H1 (cell line): ENCODE data around the gene SLK. TPM values are rescaled to one million over a fixed set of nuclear protein-coding genes. Genes with fewer than 3 reads are reported as not detected.

Experiments used
- CTCF ChIA-PET: fragments of 300-600 bp; sonication (Branson Sonifier 250); formaldehyde crosslinking; loops from one replicate; lab custom pipeline; 2021; ENCODE audit not compliant: partially characterized antibody; lab: Charles Lee
- POLR2A ChIA-PET: fragments of 300-600 bp; sonication (Branson Sonifier 250); formaldehyde crosslinking; loops from one replicate; lab custom pipeline; 2021; ENCODE audit warnings: inconsistent platforms; ENCODE audit not compliant: partially characterized antibody; lab: Charles Lee
- DNase-seq, 2 experiments: peaks; one replicate each; pipeline versions ENCODE4 v3.0.0 to v3.0.0-alpha.2; 2010 to 2022; ENCODE audit warnings: low spot score in 2 of 2, low read depth in 1 of 2, mixed read lengths in 1 of 2
- FAIRE-seq: peaks from 2 replicates; lab custom pipeline; 2011; peaks lifted over from hg19 to GRCh38; lab: Jason Lieb, UNC
- H2AFZ ChIP-seq: 2 replicates; pipeline ENCODE4 v1.8.1; 2012; ENCODE audit warnings: low read length, inconsistent platforms
- H2AK5ac ChIP-seq: 2 replicates; pipeline ENCODE4 v1.6.1; 2013; ENCODE audit warnings: low read depth, low read length
- H2BK120ac ChIP-seq: replicated peaks from 2 replicates; pipeline ENCODE3; 2013; ENCODE audit warnings: low read depth, low read length, inconsistent platforms
- H2BK12ac ChIP-seq: 2 replicates; pipeline ENCODE4 v1.6.1; 2013; ENCODE audit warnings: low read depth, low read length
- H2BK15ac ChIP-seq: 2 replicates; pipeline ENCODE4 v1.6.1; 2013; ENCODE audit warnings: low read length
- H2BK20ac ChIP-seq: 2 replicates; pipeline ENCODE4 v1.6.1; 2013; ENCODE audit warnings: low read length
- H2BK5ac ChIP-seq: 2 replicates; pipeline ENCODE4 v1.6.1; 2013; ENCODE audit warnings: low read depth, low read length
- H3K14ac ChIP-seq: 2 replicates; pipeline ENCODE4 v1.6.1; 2013; ENCODE audit warnings: inconsistent platforms; ENCODE audit not compliant: insufficient read length
- H3K18ac ChIP-seq: 2 replicates; pipeline ENCODE4 v1.6.1; 2013; ENCODE audit warnings: low read length; ENCODE audit errors: extremely low read depth
- H3K23ac ChIP-seq: 2 replicates; pipeline ENCODE4 v1.6.1; 2013; ENCODE audit warnings: inconsistent platforms; ENCODE audit not compliant: insufficient read length
- H3K23me2 ChIP-seq: 2 replicates; pipeline ENCODE4 v1.6.1; 2013; ENCODE audit warnings: low read depth, low read length
- H3K27ac ChIP-seq: 2 replicates; pipeline ENCODE4 v1.6.1; 2011; ENCODE audit warnings: low read depth, low read length, inconsistent platforms
- H3K27me3 ChIP-seq, 4 experiments: replicated peaks in 1 of 4; 1 replicate in 1 of 4; 2 replicates in 3 of 4; pipeline versions ENCODE4 v1.6.1 to v1.8.1; 2011 to 2013; ENCODE audit warnings: low read length in 3 of 4, mild to moderate bottlenecking in 3 of 4, inconsistent platforms in 2 of 4, mixed read lengths in 2 of 4, moderate library complexity in 1 of 4; ENCODE audit not compliant: control insufficient read depth in 3 of 4, insufficient read depth in 3 of 4; ENCODE audit errors: extremely low read depth in 1 of 4
- H3K36me3 ChIP-seq, 4 experiments: 2 replicates each; pipeline versions ENCODE4 v1.6.1 to v1.8.1; 2011 to 2013; ENCODE audit warnings: mild to moderate bottlenecking in 4 of 4, low read length in 3 of 4, moderate library complexity in 2 of 4, control low read depth in 1 of 4, inconsistent platforms in 1 of 4; ENCODE audit not compliant: insufficient read depth in 4 of 4, control insufficient read depth in 2 of 4
- H3K4ac ChIP-seq: replicated peaks from 2 replicates; pipeline ENCODE3; 2013; ENCODE audit warnings: low read length, low read depth, mixed read lengths, inconsistent platforms; ENCODE audit not compliant: insufficient read length
- H3K4me1 ChIP-seq, 4 experiments: replicated peaks in 1 of 4; 1 replicate in 1 of 4; 2 replicates in 3 of 4; pipeline versions ENCODE4 v1.6.1 to v1.8.1; 2011 to 2013; ENCODE audit warnings: low read length in 3 of 4, inconsistent platforms in 2 of 4, mixed read lengths in 1 of 4; ENCODE audit not compliant: insufficient read depth in 4 of 4, control insufficient read depth in 3 of 4
- H3K4me2 ChIP-seq, 2 experiments: 2 replicates each; pipeline versions ENCODE4 v1.6.1 to v1.8.1; 2011 to 2013; ENCODE audit warnings: low read depth in 2 of 2, low read length in 2 of 2, control low read depth in 1 of 2, inconsistent platforms in 1 of 2, mild to moderate bottlenecking in 1 of 2; ENCODE audit not compliant: insufficient read depth in 1 of 2
- H3K4me3 ChIP-seq, 4 experiments: fragments of 200-600, 300-600 bp in 1 of 4; sonication (generic), shearing (Covaris generic), sonication (Bioruptor Twin) in 1 of 4; 2 replicates each; pipeline versions ENCODE4 v1.5.1 to v1.8.1; 2011 to 2016; ENCODE audit warnings: low read length in 4 of 4, low read depth in 3 of 4, control low read depth in 2 of 4, inconsistent platforms in 2 of 4, mild to moderate bottlenecking in 2 of 4, mixed read lengths in 1 of 4, moderate library complexity in 1 of 4; ENCODE audit not compliant: insufficient read depth in 2 of 4; ENCODE audit errors: extremely low read depth in 1 of 4
- H3K56ac ChIP-seq: replicated peaks from 2 replicates; pipeline ENCODE3; 2013; ENCODE audit warnings: low read depth, mild to moderate bottlenecking, mixed read lengths, low read length, inconsistent platforms; ENCODE audit not compliant: insufficient read length
- H3K79me1 ChIP-seq: 2 replicates; pipeline ENCODE4 v1.6.1; 2013; ENCODE audit warnings: low read depth, low read length, control low read depth
- H3K79me2 ChIP-seq, 2 experiments: 2 replicates each; pipeline versions ENCODE4 v1.6.1 to v1.8.1; 2012 to 2013; ENCODE audit warnings: low read length in 2 of 2, mild to moderate bottlenecking in 2 of 2, inconsistent platforms in 1 of 2; ENCODE audit not compliant: insufficient read depth in 2 of 2, control insufficient read depth in 1 of 2
- H3K9ac ChIP-seq, 4 experiments: replicated peaks in 1 of 4; 1 replicate in 1 of 4; 2 replicates in 3 of 4; pipeline versions ENCODE4 v1.6.1 to v1.8.1; 2011 to 2013; ENCODE audit warnings: low read depth in 3 of 4, low read length in 3 of 4, control low read depth in 2 of 4, mild to moderate bottlenecking in 2 of 4, moderate library complexity in 2 of 4, inconsistent platforms in 1 of 4; ENCODE audit errors: extremely low read depth in 1 of 4
- H3K9me3 ChIP-seq, 2 experiments: 2 replicates each; pipeline versions ENCODE4 v1.6.1 to v1.8.1; 2012 to 2013; ENCODE audit warnings: mild to moderate bottlenecking in 2 of 2, moderate library complexity in 2 of 2, control low read depth in 1 of 2, inconsistent platforms in 1 of 2, low read depth in 1 of 2, low read length in 1 of 2, mixed read lengths in 1 of 2; ENCODE audit not compliant: insufficient read depth in 2 of 2
- H4K20me1 ChIP-seq, 2 experiments: replicated peaks in 1 of 2; 2 replicates each; pipeline versions ENCODE3 to v1.8.1; 2011 to 2013; ENCODE audit warnings: inconsistent platforms in 2 of 2, low read length in 2 of 2, mild to moderate bottlenecking in 1 of 2; ENCODE audit not compliant: insufficient read depth in 2 of 2, control insufficient read depth in 1 of 2
- H4K5ac ChIP-seq: 2 replicates; pipeline ENCODE4 v1.6.1; 2013; ENCODE audit warnings: low read length, low read depth, mixed read lengths, inconsistent platforms; ENCODE audit not compliant: insufficient read length
- H4K8ac ChIP-seq: 2 replicates; pipeline ENCODE4 v1.8.0; 2013; ENCODE audit warnings: mild to moderate bottlenecking, moderate library complexity, low read length, inconsistent platforms; ENCODE audit not compliant: insufficient read depth; ENCODE audit errors: extremely low read depth
- H4K91ac ChIP-seq: replicated peaks from 2 replicates; pipeline ENCODE3; 2013; ENCODE audit warnings: low read length, mixed read lengths, inconsistent platforms; ENCODE audit not compliant: insufficient read length
- BACH1 ChIP-seq: IDR thresholded peaks from 2 replicates; pipeline ENCODE4 v1.6.1; 2012; ENCODE audit warnings: low read length, improper control_type of control experiment
- BCL11A ChIP-seq, 2 experiments: IDR thresholded peaks; one replicate each; pipeline ENCODE4 v1.6.1; 2011; ENCODE audit warnings: low read depth in 2 of 2, low read length in 2 of 2, mild to moderate bottlenecking in 2 of 2
- BRCA1 ChIP-seq: IDR thresholded peaks from 2 replicates; pipeline ENCODE4 v1.6.1; 2012; ENCODE audit warnings: low read depth, low read length, improper control_type of control experiment
- CREB1 ChIP-seq: IDR thresholded peaks from 2 replicates; pipeline ENCODE4 v1.6.1; 2012; ENCODE audit warnings: inconsistent platforms
- CTCF ChIP-seq, 3 experiments: IDR thresholded peaks; 1 replicate in 2 of 3; 2 replicates in 1 of 3; pipeline versions ENCODE4 v1.5.1 to v1.6.1; 2011; ENCODE audit warnings: low read length in 3 of 3, mild to moderate bottlenecking in 3 of 3, inconsistent platforms in 2 of 3, low read depth in 1 of 3, moderate library complexity in 1 of 3; ENCODE audit not compliant: insufficient read depth in 1 of 3; ENCODE audit errors: control extremely low read depth in 1 of 3
- FOSL1 ChIP-seq: IDR thresholded peaks from 2 replicates; pipeline ENCODE4 v1.6.1; 2011; ENCODE audit warnings: mild to moderate bottlenecking, low read depth, low read length, moderate library complexity; ENCODE audit not compliant: insufficient read depth
- KDM4A ChIP-seq: IDR thresholded peaks from one replicate; pipeline ENCODE4 v1.7.1; 2012; ENCODE audit warnings: low read depth, mild to moderate bottlenecking, moderate library complexity, low read length, inconsistent platforms; ENCODE audit not compliant: severe bottlenecking
- POLR2A ChIP-seq, 2 experiments: IDR thresholded peaks; 1 replicate in 1 of 2; 2 replicates in 1 of 2; pipeline ENCODE4 v1.6.1; 2011; ENCODE audit warnings: low read depth in 2 of 2, low read length in 2 of 2, mild to moderate bottlenecking in 2 of 2; ENCODE audit errors: control extremely low read depth in 1 of 2
- RBBP5 ChIP-seq: IDR thresholded peaks from 2 replicates; pipeline ENCODE4 v1.7.1; 2012; ENCODE audit warnings: low read depth, mild to moderate bottlenecking, inconsistent platforms, low read length, moderate library complexity, borderline replicate concordance
- RNF2 ChIP-seq: fragments of 200-900, 300-1000 bp; sonication (generic); IDR thresholded peaks from 2 replicates; pipeline ENCODE4 v1.7.1; 2016; ENCODE audit warnings: borderline replicate concordance, low read depth, mild to moderate bottlenecking, antibody characterized with exemption, low read length; ENCODE audit not compliant: poor library complexity, severe bottlenecking; ENCODE audit errors: missing control alignments
- SIRT6 ChIP-seq: IDR thresholded peaks from one replicate; pipeline ENCODE4 v1.7.1; 2012; ENCODE audit warnings: low read length, inconsistent platforms
- TCF12 ChIP-seq: IDR thresholded peaks from 2 replicates; pipeline ENCODE4 v1.6.1; 2011; ENCODE audit warnings: low read depth, mild to moderate bottlenecking, low read length
- WGBS, 2 experiments: shearing (Covaris generic) in 1 of 2; methylation state at CpG; one replicate each; pipeline versions ENCODE4 v1.1.6 to v1.1.7; 2013 to 2015; ENCODE audit warnings: low lambda C conversion rate in 2 of 2, mixed read lengths in 2 of 2, inconsistent platforms in 1 of 2, low coverage in 1 of 2, missing lambda C conversion rate in 1 of 2; ENCODE audit not compliant: insufficient replicate concordance in 2 of 2, insufficient coverage in 1 of 2, insufficient read length in 1 of 2; ENCODE audit errors: extremely low coverage in 1 of 2, missing lambda C conversion rate in 1 of 2; 5-methylcytosine and 5-hydroxymethylcytosine counted together
- polyA plus RNA-seq, 7 experiments: library from polyadenylated mRNA; depleted of rRNA in 3 of 7; stranded (reverse) in 5 of 7; unstranded in 2 of 7; fragments of >200 nt in 5 of 7; fragments of 200-250 nt in 2 of 7; gene quantifications; 1 replicate in 5 of 7; 2 replicates in 1 of 7; 4 replicates in 1 of 7; pipeline versions ENCODE4 v1.2.1 to v1.2.3, GENCODE V29; 2011 to 2013; ENCODE audit warnings: missing spikeins in 2 of 7, mixed read lengths in 2 of 7
- total RNA-seq: library from RNA; stranded (reverse); fragmentation: NEBNext Ultra II Directional; extraction: Animal tissue kit (Norgen Biotek cat#: 25700); gene quantifications from 2 replicates; pipeline ENCODE4 v1.2.1, GENCODE V29; 2021

Gene SLK
- total and polyA plus RNA-seq, 2 of the 8 experiments (the other 6 are each of a cell fraction or from before 2014, with no cell fraction given) = 2.7 to 18.3 TPM

- Histone ChIP-seq H3K27ac (no peak overlapping the region), H2BK5ac (no peak overlapping the region), H3K36me3 (no peaks in the 10 kb centered on the region), H3K4me1 (peaks cover 4 to 21% (median 11%) of the 10 kb centered on the region in 4 experiments; a peak in 5 of 7 replicates), H3K4me2 (no peak overlapping the region), H2BK20ac (0 out of 2 replicates have a peak overlapping the region, but pooled peaks have one; percentile 87), H3K27me3 (peaks cover 0 to 2% (median 0%) of the 10 kb centered on the region in 4 experiments; a peak in 1 of 7 replicates), H4K20me1 (no peaks in the 10 kb centered on the region), H3K4me3 (no peak overlapping the region), H3K18ac (no peak overlapping the region), H3K23me2 (no peaks in the 10 kb centered on the region), H3K56ac (no peak overlapping the region), H3K4ac (no peak overlapping the region), H3K79me2 (no peaks in the 10 kb centered on the region), H2AFZ (no peak overlapping the region), H3K79me1 (no peaks in the 10 kb centered on the region), H2BK120ac (peak overlapping the region; percentile 24), H2BK15ac (peak overlapping the region; percentile 66), H3K23ac (no peak overlapping the region), H4K91ac (peak overlapping the region; percentile 13), H2BK12ac (peak overlapping the region; percentile 18; the same call in 1 of the 2 replicates), H3K9me3 (no peaks in the 10 kb centered on the region), H4K8ac (peak overlapping the region; percentile 4; the same call in 1 of the 2 replicates), H3K14ac (no peak overlapping the region), H3K9ac (no peak overlapping the region), H4K5ac (no peak overlapping the region), H2AK5ac (no peak overlapping the region)
- FAIRE-seq (no peak), DNase-seq (no peak)
- WGBS, 2 experiments = 90% methylated on average over 6 of the region's 6 CpGs; no CpG with 5 or more reads in 1 of the 2 experiments
- POLR2A ChIA-PET = interaction anchor here (0.6 to 7.1 kb wide), 2 partner anchors 61 to 84 kb away, joined by 3 to 43 read pairs; partner anchors contain the start of gene SFR1
- CTCF ChIA-PET = interaction anchor here (0.6 to 2.7 kb wide), 7 partner anchors 12 to 289 kb away, joined by 3 to 15 read pairs (median 4); no protein-coding TSS in a partner anchor
- TF ChIP-seq BACH1 (no peak), CTCF (IDR thresholded peaks at IDR 0.05; ENCODE audit: control extremely low read depth in 1 of 3, insufficient read depth in 1 of 3, low read depth in 1 of 3, low read length in 3 of 3) (no peak), CREB1 (no peak), BRCA1 (no peak), RBBP5 (no peak), KDM4A (no peak), SIRT6 (no peak), FOSL1 (no peak), RNF2 (no peak), BCL11A (IDR thresholded peaks at IDR 0.05; ENCODE audit: low read depth in 2 of 2, low read length in 2 of 2) (no peak), TCF12 (no peak), POLR2A (IDR thresholded peaks at IDR 0.05; ENCODE audit: control extremely low read depth in 1 of 2, low read depth in 2 of 2, low read length in 2 of 2) (no peak)
These were observed 94.3 kb downstream of the SLK start for GRCh38 chr10:104061196-104061595.
